Measurements from ENCODE around the gene RBM17.

Gene RBM17

DNA sequence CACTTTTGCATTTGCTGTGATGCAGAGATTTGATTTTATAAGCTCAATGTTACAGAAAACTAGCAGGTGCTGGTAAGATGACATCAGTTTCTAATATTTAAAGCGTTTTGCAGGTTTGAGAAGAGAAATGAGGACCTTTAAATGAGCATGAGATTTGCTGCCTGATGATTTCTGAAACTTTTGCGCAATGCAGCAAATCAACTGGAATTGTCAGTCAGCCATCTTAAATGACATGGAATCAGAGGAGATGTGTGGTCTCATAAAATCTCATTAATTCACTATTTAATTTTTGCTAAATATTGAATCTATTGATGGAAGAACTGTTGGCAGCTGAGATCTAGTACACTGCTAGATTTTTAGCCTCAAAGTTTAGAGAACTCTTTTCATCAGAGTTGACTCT lies 3.9 kb downstream of the RBM17 start:
- no peak for TF ChIP-seq CTCF (IDR thresholded peaks at IDR 0.05; ENCODE audit: control insufficient read depth, extremely low read depth, insufficient read depth)
- DNase-seq (ENCODE audit: low read depth) = no peak
- no peak overlapping the region for H3K4me3 ChIP-seq (ENCODE audit: low read depth, low read length)

- DNase-seq (ENCODE audit: low read depth) = no peak
- no peak for TF ChIP-seq CTCF (IDR thresholded peaks at IDR 0.05; ENCODE audit: control insufficient read depth, extremely low read depth, insufficient read depth)
- no peak overlapping the region for H3K4me3 ChIP-seq (ENCODE audit: low read depth, low read length)
Observed at GRCh38 chr10:6095810-6096570, 7.2 kb downstream of the RBM17 start.

- no peak overlapping the region for H3K4me3 ChIP-seq (ENCODE audit: low read depth, low read length)
- TF ChIP-seq CTCF (IDR thresholded peaks at IDR 0.05; ENCODE audit: control insufficient read depth, extremely low read depth, insufficient read depth) = no peak
- DNase-seq (ENCODE audit: low read depth) = no peak
Observed at GRCh38 chr10:6097063-6097462, 8.2 kb downstream of the RBM17 start.

- no peak for TF ChIP-seq CTCF (IDR thresholded peaks at IDR 0.05; ENCODE audit: control insufficient read depth, extremely low read depth, insufficient read depth)
- H3K4me3 ChIP-seq (ENCODE audit: low read depth, low read length) = no peak overlapping the region
- DNase-seq (ENCODE audit: low read depth) = no peak
Observed at GRCh38 chr10:6098156-6098555, 9.3 kb downstream of the RBM17 start.

GRCh38 chr10:6100370-6100769 lies 11.5 kb downstream of the RBM17 start:
- TF ChIP-seq CTCF (IDR thresholded peaks at IDR 0.05; ENCODE audit: control insufficient read depth, extremely low read depth, insufficient read depth) = no peak
- no peak for DNase-seq (ENCODE audit: low read depth)
- H3K4me3 ChIP-seq (ENCODE audit: low read depth, low read length) = no peak overlapping the region

- TF ChIP-seq CTCF (IDR thresholded peaks at IDR 0.05; ENCODE audit: control insufficient read depth, extremely low read depth, insufficient read depth) = no peak
- no peak overlapping the region for H3K4me3 ChIP-seq (ENCODE audit: low read depth, low read length)
- DNase-seq (ENCODE audit: low read depth) = no peak
Observed at GRCh38 chr10:6101181-6101580, 12.3 kb downstream of the RBM17 start.

DNA sequence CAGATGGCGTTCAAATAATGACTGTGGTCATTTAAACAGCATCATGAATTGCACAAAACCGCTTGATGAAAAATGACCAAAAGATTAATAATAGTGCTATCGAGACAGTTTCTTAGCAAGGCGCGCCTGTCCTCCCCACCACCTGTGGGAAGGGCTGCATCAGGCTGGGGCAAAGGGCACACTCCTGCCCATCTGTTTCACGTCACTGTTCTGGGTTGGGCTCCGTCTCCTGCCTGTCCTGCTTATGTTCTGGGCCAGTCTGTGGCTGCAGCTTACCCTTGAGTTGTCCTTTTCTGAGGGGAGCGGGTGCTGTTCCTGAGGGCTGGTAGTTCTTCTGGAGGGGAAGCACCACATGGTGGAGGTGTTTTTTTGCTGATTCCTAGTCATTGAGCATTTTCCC lies 13.3 kb downstream of the RBM17 start:
- no peak for DNase-seq (ENCODE audit: low read depth)
- no peak for TF ChIP-seq CTCF (IDR thresholded peaks at IDR 0.05; ENCODE audit: control insufficient read depth, extremely low read depth, insufficient read depth)
- no peak overlapping the region for H3K4me3 ChIP-seq (ENCODE audit: low read depth, low read length)

Measured in LNCaP clone FGC (cell line).